Stimulated activated effector memory CD8-positive, alpha-beta T cell treated with anti-CD3 and anti-CD28 coated beads, Interleukin-12 subunit alpha, Interleukin-12 subunit beta, amount 100 ng/mL, for 72 hours (primary cell): ENCODE measurements around the gene DDX39A.

ENCODE experiments used
- ATAC-seq: fragments of 150-1000 bp; cut with Tn5 transposase; 2 replicates; pipeline ENCODE4 v1.10.0; 2021
- DNase-seq, 2 donors: peaks; one replicate each; pipeline ENCODE4 v3.0.0; 2021 to 2022; ENCODE audit warnings: low spot score in 2 of 2
- H3K27ac Mint-ChIP-seq: one replicate; pipeline ENCODE4 v1.8.0; 2022; ENCODE audit warnings: mild to moderate bottlenecking, mixed read lengths
- H3K36me3 Mint-ChIP-seq: one replicate; pipeline ENCODE4 v1.8.0; 2022; ENCODE audit warnings: mild to moderate bottlenecking, mixed read lengths
- H3K4me1 Mint-ChIP-seq: one replicate; pipeline ENCODE4 v1.8.0; 2022; ENCODE audit warnings: mixed read lengths
- H3K4me3 Mint-ChIP-seq: one replicate; pipeline ENCODE4 v1.8.0; 2022; ENCODE audit warnings: mild to moderate bottlenecking, mixed read lengths
- H3K9me3 Mint-ChIP-seq: one replicate; pipeline ENCODE4 v1.8.0; 2022; ENCODE audit warnings: mixed read lengths

The DDX39A gene

GRCh38 chr19:14416817-14417231 is 2.3 kb downstream of the DDX39A start:
- DNase-seq (no peak), ATAC-seq (no peak)
- Mint-ChIP-seq H3K27ac (peak overlapping the region; percentile 97), H3K9me3 (no peaks in the 10 kb centered on the region), H3K4me3 (peak overlapping the region; percentile 87), H3K36me3 (peaks cover 83% of the 10 kb centered on the region), H3K4me1 (peaks cover 57% of the 10 kb centered on the region)

GRCh38 chr19:14414926-14415690 is 4.0 kb downstream of the DDX39A start:
- Mint-ChIP-seq H3K4me1 (peaks cover 75% of the 10 kb centered on the region), H3K4me3 (peak overlapping the region; percentile 87), H3K27ac (peak overlapping the region; percentile 97), H3K36me3 (peaks cover 94% of the 10 kb centered on the region), H3K9me3 (no peaks in the 10 kb centered on the region)
- ATAC-seq (no peak), DNase-seq (no peak)

- ATAC-seq (no peak), DNase-seq (no peak)
- H3K27ac Mint-ChIP-seq: peak overlapping the region; percentile 86
- peaks cover 79% of the 10 kb centered on the region for H3K4me1 Mint-ChIP-seq
- H3K9me3 Mint-ChIP-seq: no peaks in the 10 kb centered on the region
- peaks cover 100% of the 10 kb centered on the region for H3K36me3 Mint-ChIP-seq
- peak overlapping the region; percentile 30 for H3K4me3 Mint-ChIP-seq
Observed at GRCh38 chr19:14413693-14414181, 5.4 kb downstream of the DDX39A start.

GRCh38 chr19:14412996-14413692 is 6.0 kb downstream of the DDX39A start:
- Mint-ChIP-seq H3K4me3 (peak overlapping the region; percentile 30), H3K9me3 (no peaks in the 10 kb centered on the region), H3K4me1 (peaks cover 85% of the 10 kb centered on the region), H3K36me3 (peaks cover 100% of the 10 kb centered on the region), H3K27ac (peak overlapping the region; percentile 86)
- ATAC-seq (no peak), DNase-seq (no peak)

GRCh38 chr19:14412324-14412995 is 6.7 kb downstream of the DDX39A start:
- peaks cover 100% of the 10 kb centered on the region for H3K36me3 Mint-ChIP-seq
- peak overlapping the region; percentile 30 for H3K4me3 Mint-ChIP-seq
- ATAC-seq (no peak), DNase-seq (no peak)
- H3K9me3 Mint-ChIP-seq: no peaks in the 10 kb centered on the region
- H3K4me1 Mint-ChIP-seq: peaks cover 90% of the 10 kb centered on the region
- peak overlapping the region; percentile 86 for H3K27ac Mint-ChIP-seq

- Mint-ChIP-seq H3K9me3 (no peaks in the 10 kb centered on the region), H3K27ac (peak overlapping the region; percentile 86), H3K4me3 (no peak overlapping the region), H3K4me1 (peaks cover 91% of the 10 kb centered on the region), H3K36me3 (peaks cover 100% of the 10 kb centered on the region)
- ATAC-seq (no peak), DNase-seq (no peak)
Observed at GRCh38 chr19:14411938-14412245, 7.2 kb downstream of the DDX39A start.

- peak overlapping the region; percentile 46 for H3K4me3 Mint-ChIP-seq
- no peaks in the 10 kb centered on the region for H3K9me3 Mint-ChIP-seq
- H3K27ac Mint-ChIP-seq: peak overlapping the region; percentile 86
- H3K4me1 Mint-ChIP-seq: peaks cover 91% of the 10 kb centered on the region
- H3K36me3 Mint-ChIP-seq: peaks cover 100% of the 10 kb centered on the region
- ATAC-seq (no peak), DNase-seq (no peak)
Observed at GRCh38 chr19:14411161-14411937, 7.8 kb downstream of the DDX39A start.

GRCh38 chr19:14410091-14411051 is 8.8 kb downstream of the DDX39A start:
- H3K27ac Mint-ChIP-seq: peak overlapping the region; percentile 86
- peaks cover 100% of the 10 kb centered on the region for H3K36me3 Mint-ChIP-seq
- DNase-seq (no peak), ATAC-seq (peak; percentile 58)
- peak overlapping the region; percentile 46 for H3K4me3 Mint-ChIP-seq
- H3K9me3 Mint-ChIP-seq: no peaks in the 10 kb centered on the region
- H3K4me1 Mint-ChIP-seq: peaks cover 91% of the 10 kb centered on the region

GRCh38 chr19:14409146-14410023 is 9.8 kb downstream of the DDX39A start:
- Mint-ChIP-seq H3K36me3 (peaks cover 100% of the 10 kb centered on the region), H3K4me1 (peaks cover 90% of the 10 kb centered on the region), H3K9me3 (no peaks in the 10 kb centered on the region), H3K4me3 (peak overlapping the region; percentile 46), H3K27ac (peak overlapping the region; percentile 86)
- ATAC-seq (no peak), DNase-seq (no peak)

- peaks cover 90% of the 10 kb centered on the region for H3K4me1 Mint-ChIP-seq
- peak overlapping the region; percentile 86 for H3K27ac Mint-ChIP-seq
- no peaks in the 10 kb centered on the region for H3K9me3 Mint-ChIP-seq
- H3K4me3 Mint-ChIP-seq: peak overlapping the region; percentile 46
- DNase-seq (no peak), ATAC-seq (no peak)
- peaks cover 100% of the 10 kb centered on the region for H3K36me3 Mint-ChIP-seq
Observed at GRCh38 chr19:14408491-14409145, 10.5 kb downstream of the DDX39A start.

- ATAC-seq (no peak), DNase-seq (no peak)
- Mint-ChIP-seq H3K4me1 (peaks cover 82% of the 10 kb centered on the region), H3K4me3 (no peak overlapping the region), H3K9me3 (no peaks in the 10 kb centered on the region), H3K27ac (peak overlapping the region; percentile 86), H3K36me3 (peaks cover 100% of the 10 kb centered on the region)
Observed at GRCh38 chr19:14407605-14408484, 11.3 kb downstream of the DDX39A start.
